K562 (cell line): ENCODE data around the gene RNMT.

Source experiments
- AFF1 ChIP-seq, 2 experiments: fragments of 450-650 bp; IDR thresholded peaks; 2 replicates each; pipeline ENCODE4 v1.6.1; 2018; ENCODE audit warnings: mild to moderate bottlenecking in 2 of 2, low read depth in 1 of 2; ENCODE audit not compliant: partially characterized antibody in 2 of 2
- CTCF ChIP-seq, 3 experiments: IDR thresholded peaks in 2 of 3; conservative IDR thresholded peaks in 1 of 3; 2 replicates each; pipeline ENCODE4 v1.5.1; 2011 to 2012; ENCODE audit warnings: low read length in 3 of 3, mild to moderate bottlenecking in 3 of 3, control low read depth in 2 of 3, improper control_type of control experiment in 1 of 3, inconsistent platforms in 1 of 3, low read depth in 1 of 3, mixed read lengths in 1 of 3, moderate library complexity in 1 of 3; ENCODE audit not compliant: insufficient read depth in 2 of 3
- DACH1 ChIP-seq: fragments of 450-650 bp; IDR thresholded peaks from 2 replicates; pipeline ENCODE4 v1.6.1; 2018; ENCODE audit not compliant: partially characterized antibody
- ELK1 ChIP-seq: sonication (generic); formaldehyde crosslinking; IDR thresholded peaks from 2 replicates; pipeline ENCODE4 v1.8.1; 2022; ENCODE audit warnings: missing genetic modification reagents
- ESRRA ChIP-seq: fragments of 450-650 bp; IDR thresholded peaks from 2 replicates; pipeline ENCODE4 v1.6.1; 2014; ENCODE audit warnings: low read depth, mild to moderate bottlenecking, moderate library complexity, borderline replicate concordance
- REST ChIP-seq, 2 experiments: fragments of 450-650 bp; formaldehyde crosslinking in 1 of 2; IDR thresholded peaks; 2 replicates each; pipeline versions ENCODE4 v1.4.0 to v1.6.1; 2014 to 2020; ENCODE audit warnings: mild to moderate bottlenecking in 2 of 2, borderline replicate concordance in 1 of 2, low read depth in 1 of 2
- SPI1 ChIP-seq: IDR thresholded peaks from 2 replicates; pipeline ENCODE4 v1.6.1; 2011; ENCODE audit warnings: low read depth, low read length, control low read depth, borderline replicate concordance
- TAF1 ChIP-seq: IDR thresholded peaks from 2 replicates; pipeline ENCODE4 v1.6.1; 2011; ENCODE audit warnings: mild to moderate bottlenecking, low read length, moderate library complexity; ENCODE audit not compliant: insufficient read depth, control insufficient read depth, severe bottlenecking; ENCODE audit errors: extremely low read depth
- ZNF121 ChIP-seq: sonication (generic); formaldehyde crosslinking; conservative IDR thresholded peaks from 2 replicates; pipeline ENCODE4 v1.8.0; 2022; ENCODE audit warnings: missing genetic modification reagents
- ZNF707 ChIP-seq: fragments of 250-450 bp; sonication (Bioruptor Pico); conservative IDR thresholded peaks from 2 replicates; pipeline ENCODE4 v1.8.0; 2022; ENCODE audit warnings: inconsistent platforms, mild to moderate bottlenecking, moderate library complexity

GRCh38 chr18:13760047-13760446, 33.6 kb downstream of the RNMT start:
- TF ChIP-seq ESRRA, result no peak
- TF ChIP-seq CTCF (IDR thresholded peaks at IDR 0.05 in 2 of 3, conservative IDR thresholded peaks at IDR 0.05 in 1 of 3; ENCODE audit: insufficient read depth in 2 of 3, low read depth in 1 of 3, low read length in 3 of 3), result no peak
- no peak for TF ChIP-seq REST (IDR thresholded peaks at IDR 0.05; ENCODE audit: borderline replicate concordance)
- no peak for TF ChIP-seq REST (CRISPR knock-in tag; IDR thresholded peaks at IDR 0.05; ENCODE audit: low read depth)
- TF ChIP-seq ZNF707 (CRISPR knock-in tag), result no peak
- TF ChIP-seq ZNF121 (CRISPR knock-in tag), result no peak
- no peak for TF ChIP-seq AFF1 (IDR thresholded peaks at IDR 0.05; ENCODE audit: low read depth in 1 of 2, partially characterized antibody in 2 of 2)
- TF ChIP-seq ELK1 (CRISPR knock-in tag), result no peak
- no peak for TF ChIP-seq TAF1
- TF ChIP-seq DACH1, result no peak
- no peak for TF ChIP-seq SPI1
